GM18870 (cell line): ENCODE results near the gene CDK5RAP3.

Experiments
- ATAC-seq: cut with Tn5 transposase; IDR thresholded peaks from one replicate; pipeline ENCODE4 v1.9.1; 2021; ENCODE audit warnings: moderate library complexity; ENCODE audit not compliant: unreplicated experiment

Gene CDK5RAP3

DNA sequence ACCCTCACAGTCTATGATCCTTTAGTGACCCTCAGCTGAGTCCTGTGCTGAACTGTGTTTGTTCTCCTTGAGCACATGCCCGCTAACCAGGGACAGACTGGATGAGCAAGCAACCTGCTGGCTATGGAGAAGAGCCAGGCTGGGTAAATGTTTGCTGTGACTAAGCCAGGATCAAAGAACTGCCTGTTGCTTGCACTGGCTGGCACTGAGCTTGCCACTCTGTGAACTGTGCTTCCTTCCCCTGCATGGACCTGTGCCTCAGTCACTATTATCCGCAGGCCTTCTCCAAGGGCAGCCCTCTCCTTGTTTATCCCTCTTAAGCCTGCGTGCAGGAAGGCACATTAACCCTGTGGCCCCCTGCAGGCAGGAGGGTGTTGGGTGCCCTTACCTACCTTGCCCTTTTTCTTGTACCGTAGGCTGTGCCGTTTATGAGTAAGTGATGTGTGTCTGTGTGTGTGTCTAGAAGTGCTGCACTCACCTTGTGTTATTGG, 22.2 kb upstream of the CDK5RAP3 start:
- no peak for ATAC-seq

DNA sequence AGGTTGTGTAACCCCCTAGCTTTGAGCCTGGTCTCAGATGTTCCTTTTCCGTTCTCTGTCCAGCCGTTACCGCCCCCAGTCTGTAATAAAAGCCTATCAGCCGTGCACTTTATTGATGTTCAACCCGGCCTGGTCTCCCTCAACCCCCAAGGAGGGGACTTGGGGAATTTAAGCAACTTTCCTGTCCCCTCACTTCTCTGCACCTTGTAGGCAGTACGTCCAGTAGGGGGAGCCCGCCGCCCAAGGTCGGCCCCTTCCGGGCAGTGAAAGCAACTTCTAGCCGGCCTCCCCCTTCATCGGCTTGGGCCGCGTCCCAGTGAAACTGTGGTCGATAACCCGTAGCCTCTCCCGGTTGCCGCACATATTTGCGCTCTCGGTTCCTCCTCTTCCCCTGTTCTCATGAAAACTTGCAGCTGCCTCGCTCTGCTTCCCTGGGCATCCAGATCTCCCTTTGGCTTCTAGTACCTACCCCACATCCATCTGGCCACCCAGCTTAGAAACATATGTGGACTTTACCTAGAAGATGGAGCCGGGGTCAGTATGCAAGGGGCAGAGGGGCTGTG, 21.6 kb upstream of the CDK5RAP3 start:
- no peak for ATAC-seq

GRCh38 chr17:47949946-47950345, 21.0 kb upstream of the CDK5RAP3 start:
- no peak for ATAC-seq

- ATAC-seq, result no peak
Observed at GRCh38 chr17:47950448-47950847, 20.5 kb upstream of the CDK5RAP3 start.

- no peak for ATAC-seq
Observed at GRCh38 chr17:47952171-47953021, 18.5 kb upstream of the CDK5RAP3 start.

- no peak for ATAC-seq
Observed at GRCh38 chr17:47953909-47954308, 17.0 kb upstream of the CDK5RAP3 start.

GRCh38 chr17:47955497-47956461, 15.1 kb upstream of the CDK5RAP3 start:
- ATAC-seq, result no peak

- no peak for ATAC-seq
Observed at GRCh38 chr17:47956791-47957590, 13.9 kb upstream of the CDK5RAP3 start.

DNA sequence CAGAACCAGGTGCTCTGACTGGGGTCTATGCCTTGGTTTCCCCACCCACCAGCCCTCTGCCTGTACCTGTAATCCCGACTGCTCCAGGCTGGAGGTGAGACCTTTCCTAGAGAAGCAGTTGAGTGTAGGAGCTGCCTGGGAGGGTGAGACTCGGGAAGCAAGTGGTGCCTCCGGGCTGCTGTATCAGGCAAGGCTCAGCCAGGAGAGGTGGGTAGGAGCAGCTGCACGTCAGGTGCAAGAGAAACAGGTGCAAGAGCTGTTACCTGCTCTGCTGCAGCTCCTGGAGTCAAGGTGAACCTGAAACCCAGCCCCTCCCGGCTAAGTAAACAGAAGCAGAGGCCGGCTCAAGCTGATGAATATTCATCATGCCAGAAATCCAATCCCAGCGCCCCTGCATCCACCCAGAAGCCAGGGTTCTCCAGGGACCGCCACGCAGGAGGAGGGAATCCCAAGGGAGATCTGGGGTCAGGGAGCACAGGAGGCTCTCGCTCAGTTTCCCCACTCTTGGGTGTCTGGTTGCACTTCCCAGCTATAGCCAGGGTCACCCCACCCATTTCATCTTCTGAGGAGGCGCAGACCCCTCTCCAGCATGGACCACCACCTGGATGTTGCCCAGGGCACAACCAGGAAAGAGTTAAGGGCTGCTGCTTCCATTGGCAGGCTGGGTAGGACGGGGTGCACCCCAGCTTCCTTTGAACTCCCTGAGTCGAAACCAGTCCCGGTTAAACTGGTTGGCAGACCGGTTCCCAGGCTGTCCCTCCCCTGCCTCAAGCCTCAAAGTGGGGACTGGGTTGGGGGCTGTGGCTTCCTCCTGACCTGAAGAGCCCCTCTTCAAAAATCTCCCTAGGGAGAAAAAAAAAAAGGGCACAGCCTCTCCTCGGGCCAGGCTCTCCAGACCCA, 13.1 kb upstream of the CDK5RAP3 start, which contains the start of gene PRR15L:
Gene PRR15L (minus strand): TSS at position 293 of the 900 bp plus-strand sequence. CDS start 4,649 bp downstream, outside the sequence.
- no peak for ATAC-seq

DNA sequence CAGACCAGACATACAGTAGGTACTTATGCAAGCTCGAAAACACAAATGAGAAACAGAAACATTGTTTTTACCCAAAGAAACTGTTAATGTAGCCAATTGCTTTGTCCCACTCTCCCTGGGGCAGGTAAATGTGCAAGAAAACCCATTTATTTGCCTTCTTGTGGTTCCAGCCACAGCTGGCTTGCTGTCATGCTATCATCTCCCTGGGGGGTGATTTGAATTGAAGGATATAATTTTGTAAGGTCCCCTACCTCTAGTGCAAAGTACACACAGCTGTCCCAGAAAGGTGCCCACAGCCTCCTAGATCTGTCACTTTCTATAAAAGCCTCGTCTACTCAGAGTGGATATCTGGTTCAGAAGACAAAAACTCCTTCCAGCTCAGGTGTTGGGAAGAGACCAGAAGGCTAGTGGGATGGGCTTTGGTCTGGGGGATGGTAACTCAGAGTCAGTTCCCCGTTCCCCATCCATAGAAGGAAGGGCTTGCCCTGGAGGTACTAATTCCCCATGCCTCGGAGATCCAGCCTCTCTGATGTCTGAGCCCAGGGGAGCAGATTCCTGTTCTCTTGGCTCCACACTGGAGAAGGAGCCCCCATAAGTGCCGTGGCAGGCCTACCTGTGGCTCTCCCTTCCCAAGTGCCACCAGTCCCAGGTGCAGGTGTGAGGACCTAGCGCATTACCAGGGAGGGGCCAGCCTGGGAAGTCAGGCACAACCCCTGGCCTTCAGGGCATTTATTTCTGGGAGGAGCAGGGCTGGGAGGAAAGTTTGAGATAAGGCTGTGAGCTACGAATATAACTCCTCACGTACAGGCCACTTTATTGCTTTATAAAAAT, 10.9 kb upstream of the CDK5RAP3 start:
- ATAC-seq, result no peak

DNA sequence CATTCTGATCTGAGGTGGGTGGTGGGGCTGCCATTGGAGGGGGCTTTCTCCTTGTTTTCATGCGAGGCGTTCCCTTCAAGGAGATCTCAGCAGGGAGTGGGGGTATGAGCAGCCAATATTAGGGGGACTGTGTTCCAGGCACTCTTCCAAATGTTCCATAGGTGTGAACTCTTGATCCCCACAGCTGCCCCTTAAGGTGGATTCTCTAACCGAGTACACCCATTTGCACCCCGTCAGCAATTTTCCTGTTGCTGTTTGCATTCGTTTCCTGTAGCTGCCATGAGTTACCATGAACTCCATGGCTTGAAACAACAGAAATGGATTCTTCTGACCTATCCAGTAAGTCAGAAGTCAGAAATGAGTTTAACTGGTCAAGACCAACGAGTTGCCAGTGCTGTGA, 9.5 kb upstream of the CDK5RAP3 start:
- no peak for ATAC-seq

DNA sequence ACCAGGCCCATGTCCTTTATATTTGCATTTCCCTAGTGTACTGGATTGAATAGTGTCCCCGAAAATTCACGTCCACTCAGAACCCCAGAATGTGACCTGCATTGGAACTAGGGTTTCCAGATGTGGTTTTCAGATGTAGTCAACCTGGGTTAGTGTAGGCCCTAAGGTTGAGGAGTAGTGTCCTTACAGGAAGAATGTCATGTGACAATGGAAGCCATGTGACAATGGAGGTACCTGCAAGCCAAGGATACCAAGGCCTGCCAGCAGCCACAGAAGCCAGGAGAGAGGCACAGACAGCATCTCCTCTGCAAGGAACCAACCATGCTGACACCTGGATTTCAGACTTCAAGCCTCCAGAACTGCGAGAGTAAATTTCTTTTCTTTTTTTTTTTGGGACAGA, 8.0 kb upstream of the CDK5RAP3 start:
- ATAC-seq, result no peak

DNA sequence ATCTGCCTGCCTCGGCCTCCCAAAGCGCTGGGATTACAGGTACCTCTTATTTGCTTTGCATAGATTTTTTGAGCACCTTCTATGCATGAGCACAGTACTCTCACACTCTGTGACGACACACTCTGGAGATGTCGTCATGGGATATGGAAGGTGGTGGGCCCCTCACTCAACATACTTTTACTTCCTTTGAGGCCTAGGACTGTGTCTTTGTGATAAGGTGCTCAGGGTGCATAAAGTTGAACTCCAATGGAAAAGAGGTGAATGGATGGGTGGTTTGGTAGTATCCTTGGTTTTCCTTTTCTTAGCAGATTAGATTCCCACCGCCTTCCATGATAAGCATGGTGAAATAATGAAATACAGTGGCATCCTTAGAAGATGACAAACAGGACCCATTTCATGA, 6.1 kb upstream of the CDK5RAP3 start:
- ATAC-seq, result no peak

DNA sequence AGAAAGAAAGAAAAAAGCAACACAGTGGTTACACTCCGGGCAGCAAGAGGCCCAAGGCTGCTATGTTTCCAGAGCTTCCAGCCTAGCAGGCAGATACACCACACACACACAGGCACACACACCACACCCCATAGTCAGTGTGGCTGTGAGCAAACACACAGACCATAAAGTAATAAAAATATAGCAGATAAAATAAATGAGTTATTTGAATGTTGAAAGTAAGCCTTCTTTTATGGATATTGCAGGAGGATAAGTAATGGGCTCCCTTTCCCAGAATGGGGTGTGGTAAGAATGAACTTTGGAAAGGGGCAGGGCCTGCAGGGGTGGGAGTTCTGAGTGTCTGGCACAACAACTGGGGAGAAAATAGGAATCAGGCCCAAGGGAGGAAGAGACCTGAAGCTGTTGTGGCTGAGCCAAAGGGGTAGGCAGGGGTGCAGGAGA, 4.8 kb upstream of the CDK5RAP3 start:
- no peak for ATAC-seq

DNA sequence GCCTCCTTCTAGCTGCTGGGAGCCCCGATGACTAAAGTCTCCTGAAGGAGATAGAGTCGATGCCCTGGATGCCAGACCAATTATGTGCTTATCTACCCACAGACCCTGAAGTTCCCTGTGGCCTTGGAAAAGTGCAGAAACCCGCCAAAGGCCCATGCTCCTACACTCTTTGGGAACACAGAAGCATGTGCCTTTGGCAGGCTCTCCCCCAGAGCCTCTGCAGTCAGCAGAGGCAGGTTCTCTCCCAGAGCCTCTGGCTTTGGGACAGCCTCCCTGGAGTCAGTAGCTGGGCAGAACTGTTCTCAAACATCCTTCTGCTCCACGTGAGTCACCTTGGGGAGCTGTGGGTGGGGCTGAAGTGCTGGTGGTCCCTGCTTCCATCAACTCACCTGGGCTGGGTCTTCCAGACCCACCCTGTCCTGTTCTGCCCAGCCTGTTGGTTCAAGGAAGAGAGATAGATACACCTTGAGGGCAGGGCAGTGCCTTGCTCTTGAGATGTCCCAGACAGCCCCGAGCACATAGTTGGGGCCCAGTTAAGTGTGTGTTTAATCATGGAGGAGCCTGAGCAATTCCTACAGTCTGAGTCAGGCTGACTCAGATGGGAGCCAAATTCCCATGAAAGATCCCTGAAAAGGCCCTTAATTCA, 3.2 kb upstream of the CDK5RAP3 start:
- no peak for ATAC-seq

GRCh38 chr17:47968836-47969235, 2.1 kb upstream of the CDK5RAP3 start:
- no peak for ATAC-seq

- ATAC-seq, result no peak
Observed at GRCh38 chr17:47969930-47970724, 786 bp upstream of the CDK5RAP3 start.
